DND-41 (cell line): ENCODE data around the gene MELTF.

Source experiments
- ATAC-seq: fragments of 200-7000 bp; cut with Tn5 transposase; 3 replicates; pipeline ENCODE4 v1.9.1; 2021; ENCODE audit warnings: low read depth; ENCODE audit not compliant: insufficient read depth
- DNase-seq: peaks from one replicate; pipeline ENCODE4 v3.0.0-alpha.2; 2020
- H2AFZ ChIP-seq: 2 replicates; pipeline ENCODE4 v1.6.0; 2012; ENCODE audit warnings: low read depth, low read length
- H3K27ac ChIP-seq: 2 replicates; pipeline ENCODE4 v1.5.1; 2012; ENCODE audit warnings: low read length, inconsistent platforms
- H3K27me3 ChIP-seq: fragments of 200-600 bp; sonication (generic); 2 replicates; pipeline ENCODE4 v1.6.0; 2012; ENCODE audit warnings: low read length, mild to moderate bottlenecking, inconsistent platforms; ENCODE audit not compliant: insufficient read depth, poor library complexity
- H3K36me3 ChIP-seq: 2 replicates; pipeline ENCODE4 v1.5.1; 2012; ENCODE audit warnings: low read length, inconsistent platforms; ENCODE audit not compliant: insufficient read depth
- H3K4me1 ChIP-seq: 2 replicates; pipeline ENCODE4 v1.5.1; 2012; ENCODE audit warnings: mild to moderate bottlenecking, low read length; ENCODE audit not compliant: insufficient read depth
- H3K4me2 ChIP-seq: 2 replicates; pipeline ENCODE4 v1.6.0; 2012; ENCODE audit warnings: mild to moderate bottlenecking, moderate library complexity, low read length, inconsistent platforms; ENCODE audit not compliant: insufficient read depth
- H3K4me3 ChIP-seq, 2 experiments: fragments of 200-600 bp in 1 of 2; shearing (Covaris generic) in 1 of 2; 2 replicates each; pipeline ENCODE4 v1.5.1; 2012 to 2016; ENCODE audit warnings: inconsistent platforms in 2 of 2, low read length in 2 of 2, mild to moderate bottlenecking in 2 of 2, low read depth in 1 of 2, moderate library complexity in 1 of 2
- H3K79me2 ChIP-seq: 2 replicates; pipeline ENCODE4 v1.6.0; 2012; ENCODE audit warnings: low read length, inconsistent platforms; ENCODE audit not compliant: insufficient read depth
- H3K9ac ChIP-seq: 2 replicates; pipeline ENCODE4 v1.6.0; 2012; ENCODE audit warnings: low read depth, mild to moderate bottlenecking, inconsistent platforms, low read length, moderate library complexity
- H3K9me3 ChIP-seq: 2 replicates; pipeline ENCODE4 v1.5.1; 2012; ENCODE audit warnings: low read length, moderate library complexity, mild to moderate bottlenecking, inconsistent platforms; ENCODE audit not compliant: insufficient read depth, severe bottlenecking
- H4K20me1 ChIP-seq: 2 replicates; pipeline ENCODE4 v1.6.0; 2012; ENCODE audit warnings: low read length; ENCODE audit not compliant: insufficient read depth
- EZH2 ChIP-seq: IDR thresholded peaks from 3 replicates; pipeline ENCODE4 v1.6.1; 2012; ENCODE audit warnings: borderline replicate concordance, low read depth, mild to moderate bottlenecking, moderate library complexity, low read length, inconsistent platforms; ENCODE audit not compliant: severe bottlenecking
- TF ChIP-seq, protein P1 (sequence below): IDR thresholded peaks from 2 replicates; pipeline ENCODE4 v1.5.1; 2012; ENCODE audit warnings: borderline replicate concordance, low read length, moderate library complexity, mild to moderate bottlenecking; ENCODE audit not compliant: poor library complexity, severe bottlenecking; ENCODE audit errors: extremely low read depth

The MELTF gene

DNA sequence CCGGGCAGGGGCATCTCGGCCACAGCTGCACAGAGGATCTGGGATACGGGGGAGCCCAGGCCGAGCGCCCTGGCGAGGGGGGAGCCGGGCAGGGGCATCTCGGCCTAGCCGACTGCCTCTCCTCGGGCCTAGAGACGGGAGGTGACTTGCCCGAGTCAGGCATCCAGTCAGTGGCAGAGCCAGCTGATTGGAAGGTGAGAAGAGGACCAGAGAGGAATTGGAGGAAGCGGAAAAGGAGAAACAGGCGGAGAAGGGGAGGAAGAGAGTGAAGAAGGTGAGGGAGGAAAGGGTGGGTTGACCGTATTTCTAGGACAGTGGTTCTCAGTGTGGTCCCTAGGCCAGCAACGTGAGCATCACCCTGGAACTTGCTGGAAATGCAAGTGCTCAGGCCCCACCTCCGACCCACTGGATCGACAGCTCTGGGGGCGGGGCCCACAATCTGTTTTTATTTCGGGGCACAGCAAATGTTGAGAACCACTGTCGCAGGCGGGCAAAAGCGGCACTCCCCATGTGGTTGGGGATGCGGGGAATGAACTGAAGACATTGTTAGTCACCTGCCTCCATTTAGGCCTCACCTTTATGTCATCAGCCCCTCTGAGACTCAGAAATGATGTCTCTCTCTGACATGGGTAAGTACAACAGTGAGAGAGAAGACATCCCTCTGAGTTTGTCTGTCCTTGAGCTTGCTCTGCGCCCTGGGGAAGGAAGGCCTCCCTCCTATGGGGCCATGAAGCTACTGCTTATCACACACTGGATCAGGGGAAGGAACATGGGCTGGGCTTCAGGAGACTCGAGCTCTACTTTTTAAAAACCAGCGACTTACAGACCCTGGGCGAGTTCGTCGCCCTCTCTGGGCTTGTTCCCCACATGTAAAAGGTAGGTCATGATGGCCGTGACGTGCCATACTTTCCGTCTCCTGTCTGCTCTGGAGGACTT lies 1.0 kb upstream of the MELTF start:
- Histone ChIP-seq H2AFZ (no peak overlapping the region), H3K9ac (no peak overlapping the region; the same call in 1 of the 2 replicates), H3K4me1 (peaks cover 15% of the 10 kb centered on the region), H4K20me1 (0 out of 2 replicates have a peak, but pooled peaks cover 3% of the 10 kb centered on the region), H3K27me3 (no peaks in the 10 kb centered on the region), H3K4me2 (no peak overlapping the region), H3K36me3 (no peaks in the 10 kb centered on the region; the same call in 1 of the 2 replicates), H3K79me2 (peaks cover 3% of the 10 kb centered on the region; the same call in 1 of the 2 replicates), H3K27ac (no peak overlapping the region), H3K9me3 (no peaks in the 10 kb centered on the region), H3K4me3 (no peak overlapping the region)
- ATAC-seq (no peak), DNase-seq (no peak)
- no peak for TF ChIP-seq EZH2
- TF ChIP-seq, protein P1, sequence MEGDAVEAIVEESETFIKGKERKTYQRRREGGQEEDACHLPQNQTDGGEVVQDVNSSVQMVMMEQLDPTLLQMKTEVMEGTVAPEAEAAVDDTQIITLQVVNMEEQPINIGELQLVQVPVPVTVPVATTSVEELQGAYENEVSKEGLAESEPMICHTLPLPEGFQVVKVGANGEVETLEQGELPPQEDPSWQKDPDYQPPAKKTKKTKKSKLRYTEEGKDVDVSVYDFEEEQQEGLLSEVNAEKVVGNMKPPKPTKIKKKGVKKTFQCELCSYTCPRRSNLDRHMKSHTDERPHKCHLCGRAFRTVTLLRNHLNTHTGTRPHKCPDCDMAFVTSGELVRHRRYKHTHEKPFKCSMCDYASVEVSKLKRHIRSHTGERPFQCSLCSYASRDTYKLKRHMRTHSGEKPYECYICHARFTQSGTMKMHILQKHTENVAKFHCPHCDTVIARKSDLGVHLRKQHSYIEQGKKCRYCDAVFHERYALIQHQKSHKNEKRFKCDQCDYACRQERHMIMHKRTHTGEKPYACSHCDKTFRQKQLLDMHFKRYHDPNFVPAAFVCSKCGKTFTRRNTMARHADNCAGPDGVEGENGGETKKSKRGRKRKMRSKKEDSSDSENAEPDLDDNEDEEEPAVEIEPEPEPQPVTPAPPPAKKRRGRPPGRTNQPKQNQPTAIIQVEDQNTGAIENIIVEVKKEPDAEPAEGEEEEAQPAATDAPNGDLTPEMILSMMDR: no peak

DNA sequence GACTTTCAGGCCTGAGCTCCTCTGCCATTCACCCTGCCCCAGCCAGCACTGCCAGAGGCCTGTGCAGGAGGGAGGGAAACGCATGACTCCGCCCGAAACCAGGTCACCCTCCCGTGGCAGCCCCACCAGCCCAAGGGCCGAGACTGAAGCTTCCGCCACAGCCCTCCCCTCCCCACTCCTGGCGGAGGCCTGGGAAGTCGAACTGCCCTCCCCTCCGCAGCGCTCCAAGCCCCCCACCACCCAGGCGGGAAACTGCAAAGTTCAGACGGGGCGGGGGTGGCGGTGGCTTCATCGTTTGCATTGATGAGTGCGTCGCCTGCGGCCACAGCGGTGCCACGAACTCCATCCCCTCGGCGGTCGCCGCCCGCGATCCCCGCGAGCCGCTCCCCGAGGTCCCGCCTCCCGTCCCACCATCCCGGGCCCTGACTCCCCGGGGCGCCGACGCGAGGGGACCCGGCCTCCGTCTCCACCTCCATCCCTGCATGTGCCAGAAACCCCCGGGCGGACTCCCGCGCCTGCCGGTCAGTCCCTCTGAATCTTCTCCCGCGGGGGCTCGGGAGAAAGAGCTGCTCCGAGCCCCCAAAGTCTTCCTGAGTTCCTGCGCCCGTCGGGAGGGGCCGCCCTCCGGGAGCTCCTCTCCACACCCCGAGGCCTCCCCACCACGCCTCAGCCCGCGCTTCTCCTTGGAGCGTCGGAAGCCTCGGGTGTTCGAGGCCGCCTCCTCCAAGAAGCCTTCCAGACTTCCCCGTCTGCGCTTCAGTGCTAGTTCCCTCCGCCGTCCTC lies 698 bp downstream of the MELTF start:
- Histone ChIP-seq H4K20me1 (0 out of 2 replicates have a peak, but pooled peaks cover 3% of the 10 kb centered on the region), H2AFZ (peak overlapping the region; percentile 79), H3K4me1 (peaks cover 15% of the 10 kb centered on the region), H3K27me3 (no peaks in the 10 kb centered on the region), H3K27ac (peak overlapping the region; percentile 52; the same call in 1 of the 2 replicates), H3K4me2 (peak overlapping the region; percentile 96), H3K79me2 (peaks cover 3% of the 10 kb centered on the region; the same call in 1 of the 2 replicates), H3K36me3 (peaks cover 4% of the 10 kb centered on the region; the same call in 1 of the 2 replicates), H3K9me3 (no peaks in the 10 kb centered on the region), H3K4me3 (peak overlapping the region; percentile 67 to 72; a peak in 3 of 4 replicates), H3K9ac (peak overlapping the region; percentile 85)
- TF ChIP-seq, protein P1: no peak
- no peak for TF ChIP-seq EZH2
- DNase-seq (no peak), ATAC-seq (no peak)

DNA sequence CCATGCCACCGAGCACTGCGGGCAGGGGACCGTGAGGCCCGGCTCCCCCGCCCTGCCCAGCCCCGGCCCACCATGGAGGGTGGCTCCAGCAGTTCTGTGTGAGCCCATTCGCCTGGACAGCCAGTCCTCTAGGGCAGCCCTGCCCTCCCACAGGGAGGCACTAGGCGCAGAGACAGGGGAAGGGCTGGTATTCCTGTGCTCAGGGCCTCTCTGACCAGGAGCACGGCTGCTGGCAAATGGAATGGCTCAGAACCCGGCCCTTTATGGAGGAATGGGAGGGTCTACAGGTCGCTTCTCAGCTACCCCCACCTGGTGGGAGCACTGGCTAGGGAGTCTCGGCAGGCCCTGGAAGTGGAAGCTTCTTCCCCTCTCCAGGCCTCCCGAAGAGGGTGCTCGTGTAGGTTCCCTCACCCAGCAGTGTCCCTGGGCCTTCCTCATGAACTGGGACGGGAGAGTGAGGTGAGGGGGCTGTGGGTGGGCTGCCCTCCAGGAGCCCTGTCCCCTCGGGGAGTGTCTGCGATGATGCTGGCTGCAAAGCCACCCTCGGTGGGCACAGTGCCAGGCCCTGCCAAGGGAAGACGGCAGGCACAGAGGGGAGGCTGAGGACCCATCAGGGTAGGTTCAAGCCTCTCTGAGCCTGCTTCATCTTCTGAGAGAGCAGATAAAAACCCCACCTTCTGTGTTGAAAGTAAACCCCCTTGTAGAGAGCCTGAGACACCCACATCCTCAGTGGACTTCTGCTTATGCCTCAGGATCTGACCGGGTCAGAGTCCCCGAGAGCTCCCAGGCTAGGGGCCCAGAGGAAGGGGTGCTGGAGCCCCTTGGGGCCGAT lies 1.5 kb downstream of the MELTF start:
- peak overlapping the region; percentile 96 for H3K4me2 ChIP-seq
- H4K20me1 ChIP-seq: 0 out of 2 replicates have a peak, but pooled peaks cover 3% of the 10 kb centered on the region
- H2AFZ ChIP-seq: no peak overlapping the region
- peaks cover 4% of the 10 kb centered on the region; the same call in 1 of the 2 replicates for H3K36me3 ChIP-seq
- H3K4me1 ChIP-seq: peaks cover 15% of the 10 kb centered on the region
- H3K4me3 ChIP-seq: peak overlapping the region in 1 of 2 experiments; percentile 72; a peak in 1 of 4 replicates
- ATAC-seq (no peak), DNase-seq (no peak)
- H3K9me3 ChIP-seq: no peaks in the 10 kb centered on the region
- TF ChIP-seq, protein P1: no peak
- no peak for TF ChIP-seq EZH2
- H3K27ac ChIP-seq: no peak overlapping the region
- peak overlapping the region; percentile 85; the same call in 1 of the 2 replicates for H3K9ac ChIP-seq
- peaks cover 3% of the 10 kb centered on the region; the same call in 1 of the 2 replicates for H3K79me2 ChIP-seq
- H3K27me3 ChIP-seq: no peaks in the 10 kb centered on the region
